GM12878 (cell line): Measurements from ENCODE around the gene XDH. TPM values are rescaled to one million over a fixed set of nuclear protein-coding genes. Genes with fewer than 3 reads are reported as not detected.

Source experiments
- ATAC-seq: fragments of 200-7000 bp; cut with Tn5 transposase; 3 replicates; pipeline ENCODE4 v1.9.1; 2020; ENCODE audit warnings: mild to moderate bottlenecking, moderate library complexity
- BruUV-seq: library from RNA; stranded (reverse); fragments of 400-500 nt; replicated peaks from 2 replicates; lab custom pipeline; 2021; lab: Mats Ljungman, UMichigan
- CTCF ChIA-PET: fragments of 300-600 bp; sonication (Branson Sonifier 250); formaldehyde crosslinking; extraction: SDS; loops from one replicate; lab custom pipeline; 2021; ENCODE audit warnings: inconsistent platforms; lab: Yijun Ruan, JAX
- POLR2A ChIA-PET: fragments of 350-600 bp; formaldehyde crosslinking; extraction: SDS; loops from one replicate; lab custom pipeline; 2021; ENCODE audit warnings: inconsistent platforms; lab: Charles Lee
- RAD21 ChIA-PET: fragments of 300-600 bp; sonication (Branson Sonifier 250); formaldehyde crosslinking; loops from one replicate; lab custom pipeline; 2023; ENCODE audit warnings: antibody characterized with exemption; ENCODE audit not compliant: unreplicated experiment; lab: Charles Lee
- SMC1A ChIA-PET: fragments of 300-600 bp; sonication (Branson Sonifier 250); formaldehyde crosslinking; loops from one replicate; lab custom pipeline; 2023; ENCODE audit not compliant: unreplicated experiment, uncharacterized antibody; lab: Charles Lee
- DNase-seq: peaks from one replicate; pipeline ENCODE4 v3.0.0-alpha.2; 2011; ENCODE audit warnings: low read depth, low spot score
- FAIRE-seq: peaks from 3 replicates; lab custom pipeline; 2011; peaks lifted over from hg19 to GRCh38; lab: Jason Lieb, UNC
- H2AFZ ChIP-seq: 2 replicates; pipeline ENCODE4 v1.6.0; 2011; ENCODE audit warnings: low read depth, low read length, control low read depth; ENCODE audit not compliant: control insufficient read depth
- H3K27ac ChIP-seq: 2 replicates; pipeline ENCODE4 v1.5.1; 2011; ENCODE audit warnings: control low read depth; ENCODE audit not compliant: control insufficient read depth, insufficient read depth
- H3K27me3 ChIP-seq, 2 experiments: replicated peaks in 1 of 2; 2 replicates each; pipeline versions ENCODE4 v1.6.0 to v1.6.1; 2011; ENCODE audit warnings: low read length in 1 of 2; ENCODE audit not compliant: control insufficient read depth in 2 of 2, insufficient read depth in 2 of 2
- H3K36me3 ChIP-seq, 2 experiments: 2 replicates each; pipeline ENCODE4 v1.5.1; 2011; ENCODE audit warnings: low read length in 1 of 2; ENCODE audit not compliant: control insufficient read depth in 2 of 2, insufficient read depth in 2 of 2
- H3K4me1 ChIP-seq: 2 replicates; pipeline ENCODE4 v1.6.1; 2011; ENCODE audit warnings: mild to moderate bottlenecking, low read length, moderate library complexity, mixed read lengths; ENCODE audit not compliant: control insufficient read depth, insufficient read depth
- H3K4me2 ChIP-seq: 2 replicates; pipeline ENCODE4 v1.6.0; 2011; ENCODE audit warnings: control low read depth; ENCODE audit not compliant: control insufficient read depth, insufficient read depth
- H3K4me3 ChIP-seq: fragments of 200-600 bp; sonication (generic); 2 replicates; pipeline ENCODE4 v1.5.1; 2016
- H3K79me2 ChIP-seq: 2 replicates; pipeline ENCODE4 v1.6.0; 2011; ENCODE audit warnings: low read length; ENCODE audit not compliant: control insufficient read depth, insufficient read depth
- H3K9ac ChIP-seq: 2 replicates; pipeline ENCODE4 v1.8.0; 2011; ENCODE audit warnings: low read length, control low read depth, mixed read lengths; ENCODE audit not compliant: control insufficient read depth, insufficient read depth
- H3K9me3 ChIP-seq: replicated peaks from 3 replicates; pipeline ENCODE4 v1.5.1; 2011; ENCODE audit warnings: mild to moderate bottlenecking, low read length; ENCODE audit not compliant: control insufficient read depth, insufficient read depth
- H4K20me1 ChIP-seq: 2 replicates; pipeline ENCODE4 v1.6.0; 2011; ENCODE audit not compliant: control insufficient read depth, insufficient read depth
- BCLAF1 ChIP-seq: fragments of 450-650 bp; IDR thresholded peaks from 2 replicates; pipeline ENCODE4 v1.6.1; 2017; ENCODE audit warnings: antibody characterized with exemption, mild to moderate bottlenecking, moderate library complexity
- ZBED1 ChIP-seq: IDR thresholded peaks from 2 replicates; pipeline ENCODE4 v1.6.1; 2016; ENCODE audit warnings: borderline replicate concordance
- WGBS: methylation state at CpG from one replicate; pipeline ENCODE4 v1.1.6; 2016; ENCODE audit warnings: low lambda C conversion rate; ENCODE audit not compliant: insufficient replicate concordance, insufficient coverage; ENCODE audit errors: missing lambda C conversion rate; 5-methylcytosine and 5-hydroxymethylcytosine counted together
- in situ Hi-C: fragments of 300-500 bp; cut with MboI; formaldehyde crosslinking; loops from 9 replicates; pipeline ENCODE4 v1.14.3; 2018; ENCODE audit warnings: mixed read lengths
- intact Hi-C: fragments of 100-400 bp; cut with micrococcal nuclease; formaldehyde crosslinking; loops from one replicate; pipeline ENCODE4 v1.14.2; 2022; ENCODE audit not compliant: unreplicated experiment
- polyA plus RNA-seq, 11 experiments: library from polyadenylated mRNA; depleted of rRNA in 4 of 11; unstranded in 6 of 11; stranded (reverse) in 5 of 11; fragments of >200 nt; fragmentation: Nextera tagmentation in 4 of 11; fragmentation: Illumina TruSeq in 1 of 11; extraction: Ambion mirVana in 4 of 11; extraction: Trizol in 1 of 11; gene quantifications; 1 replicate in 1 of 11; 2 replicates in 10 of 11; pipeline versions ENCODE4 v1.2.1 to v1.2.3, GENCODE V29; 2011 to 2016; ENCODE audit warnings: inconsistent platforms in 2 of 11, missing spikeins in 2 of 11, low read depth in 1 of 11
- total RNA-seq, 4 experiments: library from RNA; depleted of rRNA in 3 of 4; stranded (reverse); fragments of >200 nt in 3 of 4; fragmentation: Illumina TruSeq in 1 of 4; extraction: Trizol in 1 of 4; gene quantifications; 2 replicates each; pipeline versions ENCODE4 v1.2.1 to v1.2.3, GENCODE V29; 2013 to 2021

The XDH gene
- total and polyA plus RNA-seq, 10 of the 15 experiments (the other 5 are each of a cell fraction or from before 2014, with no cell fraction given) = 0.01 TPM; not detected in 9

GRCh38 chr2:31383471-31384153 is 30.9 kb downstream of the XDH start (continued):
- no peak for TF ChIP-seq BCLAF1
- TF ChIP-seq, all 136 proteins: peak for 0

DNA sequence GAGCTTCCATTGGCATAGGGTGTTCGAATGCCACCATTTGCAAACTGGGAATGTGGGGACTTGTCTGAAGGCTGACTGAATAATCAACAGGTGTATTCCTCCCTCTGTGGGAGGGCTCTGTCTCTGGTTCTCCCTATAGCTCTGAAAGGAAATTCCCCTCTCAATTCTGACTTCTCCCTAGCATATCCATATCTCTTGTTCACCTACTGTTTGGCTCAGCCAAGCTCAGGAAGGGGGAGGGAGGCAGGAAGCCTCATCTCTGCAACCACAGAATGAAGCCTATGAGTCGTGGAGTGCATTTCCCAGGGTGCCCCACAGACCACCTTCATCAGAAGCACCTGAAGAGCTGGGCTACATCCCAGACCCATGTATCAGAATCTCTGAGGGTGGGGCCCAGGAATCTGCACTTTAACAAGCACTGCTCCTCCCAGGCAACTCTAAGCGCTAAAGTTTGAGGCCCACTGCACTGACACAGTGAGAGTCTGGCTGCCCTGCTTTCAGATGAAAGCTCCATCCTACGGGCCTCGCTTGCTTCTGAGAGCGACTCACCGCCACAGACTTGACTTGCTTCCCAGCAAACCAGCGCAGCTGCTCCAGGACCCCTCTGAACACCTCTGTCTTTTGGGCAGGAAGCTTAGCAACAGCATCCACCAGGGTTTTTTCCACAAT is 32.0 kb downstream of the XDH start:
- Histone ChIP-seq H3K9me3 (no peaks in the 10 kb centered on the region), H3K27me3 (no peaks in the 10 kb centered on the region; a peak in 1 of 4 replicates)
- intact Hi-C loops = no loop called here
- POLR2A ChIA-PET = no interaction called here
- WGBS = 69% methylated on average over 8 of the region's 8 CpGs
- no TSS peak for BruUV-seq
- TF ChIP-seq ZBED1 = no peak
- TF ChIP-seq, all 136 proteins: peak for 0
- Histone ChIP-seq H3K27ac (no peak overlapping the region), H3K4me3 (no peak overlapping the region), H3K36me3 (no peaks in the 10 kb centered on the region), H3K4me2 (no peak overlapping the region), H3K4me1 (no peaks in the 10 kb centered on the region), H4K20me1 (no peaks in the 10 kb centered on the region), H3K79me2 (no peaks in the 10 kb centered on the region), H2AFZ (no peak overlapping the region), H3K9ac (no peak overlapping the region)
- DNase-seq (no peak), FAIRE-seq (no peak), ATAC-seq (no peak)
- ChIA-PET CTCF (interaction anchor here (0.9 kb wide), 1 partner anchor 49 kb away, joined by 3 read pairs; no protein-coding TSS in a partner anchor), RAD21 (no interaction called here), SMC1A (no interaction called here)
- in situ Hi-C loops = no loop called here
